HUES64 (cell line): ENCODE measurements around the gene CDRT4.

Source experiments
- H3K27ac ChIP-seq: 2 replicates; pipeline ENCODE4 v1.7.0; 2013; ENCODE audit warnings: low read depth, low read length, inconsistent platforms
- H3K27me3 ChIP-seq: 2 replicates; pipeline ENCODE4 v1.6.1; 2013; ENCODE audit warnings: mild to moderate bottlenecking, low read length; ENCODE audit not compliant: insufficient read depth
- H3K36me3 ChIP-seq: 2 replicates; pipeline ENCODE4 v1.6.1; 2013; ENCODE audit warnings: mild to moderate bottlenecking, low read length; ENCODE audit not compliant: insufficient read depth
- H3K4me1 ChIP-seq: 2 replicates; pipeline ENCODE4 v1.6.1; 2013; ENCODE audit warnings: mild to moderate bottlenecking, low read length, moderate library complexity; ENCODE audit not compliant: insufficient read depth
- H3K4me3 ChIP-seq: 2 replicates; pipeline ENCODE4 v1.5.1; 2013; ENCODE audit warnings: mild to moderate bottlenecking, low read length, moderate library complexity
- H3K9ac ChIP-seq: 2 replicates; pipeline ENCODE4 v1.6.1; 2013; ENCODE audit warnings: mild to moderate bottlenecking, low read depth, low read length
- H3K9me3 ChIP-seq: 2 replicates; pipeline ENCODE4 v1.6.1; 2013; ENCODE audit warnings: low read depth, low read length; ENCODE audit not compliant: insufficient read depth
- WGBS: fragments of 150-250, 120-280 bp; methylation state at CpG from one replicate; pipeline ENCODE4 v1.1.7; 2013; ENCODE audit warnings: missing lambda C conversion rate; 5-methylcytosine and 5-hydroxymethylcytosine counted together

CDRT4 gene

GRCh38 chr17:15475631-15476354, 8.4 kb upstream of the CDRT4 start:
- no peak overlapping the region for H3K9ac ChIP-seq
- WGBS, result 97% methylated on average over 7 of the region's 8 CpGs

DNA sequence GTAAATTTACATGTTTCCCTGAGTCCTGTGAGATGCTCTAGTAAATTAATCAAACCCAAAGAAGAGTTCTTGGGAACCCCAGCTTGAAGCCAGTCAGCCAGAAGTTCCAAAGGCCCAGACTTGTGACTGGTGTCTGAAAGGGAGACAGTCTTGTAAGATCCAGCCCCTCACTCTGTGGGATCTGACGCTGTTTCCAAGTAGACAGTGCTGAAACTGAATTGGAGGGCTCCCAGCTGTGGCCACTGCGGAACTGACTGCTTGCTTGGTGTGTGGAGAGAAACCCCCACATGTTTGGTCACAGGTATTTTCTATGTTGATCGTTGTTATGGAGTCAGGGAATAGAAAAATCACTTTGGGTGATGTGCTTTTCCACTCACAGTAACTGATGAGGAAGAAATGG, 5.5 kb upstream of the CDRT4 start:
- WGBS, result 93% methylated on average over 3 of the region's 3 CpGs
- Histone ChIP-seq H3K36me3 (0 out of 2 replicates have a peak, but pooled peaks cover 5% of the 10 kb centered on the region), H3K4me3 (no peak overlapping the region), H3K9me3 (no peaks in the 10 kb centered on the region), H3K4me1 (peaks cover 6% of the 10 kb centered on the region), H3K9ac (no peak overlapping the region), H3K27me3 (no peaks in the 10 kb centered on the region), H3K27ac (no peak overlapping the region)

More at GRCh38 chr17:15475631-15476354, 8.4 kb upstream of the CDRT4 start:
- no peaks in the 10 kb centered on the region for H3K27me3 ChIP-seq
- 0 out of 2 replicates have a peak, but pooled peaks cover 5% of the 10 kb centered on the region for H3K36me3 ChIP-seq
- no peak overlapping the region for H3K4me3 ChIP-seq
- no peak overlapping the region for H3K27ac ChIP-seq
- peaks cover 6% of the 10 kb centered on the region for H3K4me1 ChIP-seq
- no peaks in the 10 kb centered on the region for H3K9me3 ChIP-seq

DNA sequence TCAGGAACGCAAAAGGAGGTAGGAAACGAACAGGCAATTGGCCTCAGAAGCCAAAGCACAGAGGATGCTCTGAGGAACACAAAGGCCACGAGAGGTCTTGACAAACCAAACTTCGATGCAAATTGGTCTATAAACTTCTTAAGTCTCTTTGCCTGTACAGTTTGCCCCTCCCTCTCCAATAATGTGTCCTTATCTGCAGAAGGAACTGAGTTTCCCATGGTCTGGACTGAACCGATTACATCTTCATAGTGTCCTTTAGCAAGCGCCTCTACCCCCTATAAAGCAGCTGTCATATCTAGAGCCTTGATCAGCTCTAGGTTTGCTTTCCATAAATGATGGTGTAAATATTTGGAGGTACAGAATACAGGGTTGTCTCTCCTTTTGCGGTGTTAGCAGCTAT, 3.1 kb upstream of the CDRT4 start:
- Histone ChIP-seq H3K9me3 (no peaks in the 10 kb centered on the region), H3K4me3 (no peak overlapping the region), H3K27ac (no peak overlapping the region), H3K9ac (no peak overlapping the region), H3K36me3 (0 out of 2 replicates have a peak, but pooled peaks cover 3% of the 10 kb centered on the region), H3K27me3 (no peaks in the 10 kb centered on the region), H3K4me1 (peaks cover 6% of the 10 kb centered on the region)
- 72% methylated on average over 6 of the region's 7 CpGs for WGBS

DNA sequence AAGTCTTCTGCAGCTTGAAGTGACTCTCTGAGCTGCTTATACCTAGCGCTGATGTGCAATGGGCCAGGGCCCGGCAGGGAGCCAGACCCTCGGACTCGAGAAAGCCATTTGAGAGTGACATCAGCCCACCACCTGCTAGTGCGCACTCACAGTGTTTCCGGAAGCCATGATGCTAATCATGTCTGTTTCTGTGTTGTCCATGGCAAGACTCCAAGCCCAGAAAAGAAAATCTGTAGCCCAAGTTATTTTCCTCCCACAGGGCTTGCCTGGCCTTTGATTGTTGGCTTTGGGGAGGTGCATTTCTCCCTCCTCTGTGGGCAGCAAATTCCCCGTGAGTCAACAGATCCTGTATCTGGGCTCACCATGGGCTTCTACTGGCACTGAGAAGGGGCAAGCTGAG, 1.8 kb upstream of the CDRT4 start:
- H3K4me3 ChIP-seq, result no peak overlapping the region
- no peak overlapping the region for H3K27ac ChIP-seq
- peaks cover 6% of the 10 kb centered on the region for H3K4me1 ChIP-seq
- 93% methylated on average over 7 of the region's 7 CpGs for WGBS
- no peaks in the 10 kb centered on the region for H3K27me3 ChIP-seq
- H3K36me3 ChIP-seq, result no peaks in the 10 kb centered on the region
- no peak overlapping the region for H3K9ac ChIP-seq
- H3K9me3 ChIP-seq, result no peaks in the 10 kb centered on the region

DNA sequence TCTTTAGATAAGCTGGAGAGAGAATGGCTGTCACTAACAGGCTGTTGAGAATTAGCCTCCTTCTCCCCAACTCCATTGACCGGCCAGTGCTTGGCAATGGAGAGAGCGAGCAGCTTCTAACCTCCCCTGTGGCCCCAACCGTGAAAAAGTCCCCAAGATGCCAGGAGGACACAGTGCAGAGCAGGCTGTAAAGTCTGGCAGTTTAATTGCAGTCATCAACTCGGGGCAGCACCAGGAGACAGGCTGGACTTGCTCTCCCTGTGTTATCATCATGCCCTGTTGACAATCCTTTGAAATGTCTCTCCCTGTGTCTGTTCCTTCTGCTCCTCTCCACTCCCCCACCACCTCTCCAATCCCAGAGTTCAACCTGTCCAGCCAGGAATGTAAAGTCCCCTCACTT, 705 bp upstream of the CDRT4 start:
- Histone ChIP-seq H3K4me3 (no peak overlapping the region), H3K36me3 (no peaks in the 10 kb centered on the region), H3K9ac (no peak overlapping the region), H3K27ac (no peak overlapping the region), H3K27me3 (no peaks in the 10 kb centered on the region), H3K4me1 (peaks cover 6% of the 10 kb centered on the region), H3K9me3 (no peaks in the 10 kb centered on the region)
- WGBS, result 66% methylated on average over 4 of the region's 4 CpGs

DNA sequence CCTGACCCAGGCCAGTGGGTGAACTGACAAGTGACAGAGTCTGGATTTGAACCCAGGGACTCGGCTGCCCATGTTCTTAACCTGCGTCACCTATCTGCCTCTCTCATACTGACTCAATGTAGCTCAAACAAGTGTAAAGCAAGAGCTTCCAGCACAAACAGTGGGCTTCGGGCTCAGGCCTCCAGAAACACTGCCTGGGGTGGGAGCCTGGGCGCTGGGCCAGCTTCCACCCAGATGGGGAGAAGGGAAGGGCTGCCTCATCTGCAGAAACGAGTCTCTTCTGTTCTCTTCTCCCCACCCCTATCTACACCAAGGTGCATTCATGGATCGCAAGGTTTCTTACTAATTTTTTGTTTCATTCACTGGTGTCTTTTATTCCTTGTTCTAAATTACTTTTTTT, 1.3 kb downstream of the CDRT4 start:
- 91% methylated on average over 4 of the region's 6 CpGs for WGBS
- Histone ChIP-seq H3K4me3 (no peak overlapping the region), H3K4me1 (no peaks in the 10 kb centered on the region), H3K9me3 (no peaks in the 10 kb centered on the region; the same call in 1 of the 2 replicates), H3K36me3 (no peaks in the 10 kb centered on the region), H3K27me3 (no peaks in the 10 kb centered on the region), H3K27ac (no peak overlapping the region), H3K9ac (no peak overlapping the region)

DNA sequence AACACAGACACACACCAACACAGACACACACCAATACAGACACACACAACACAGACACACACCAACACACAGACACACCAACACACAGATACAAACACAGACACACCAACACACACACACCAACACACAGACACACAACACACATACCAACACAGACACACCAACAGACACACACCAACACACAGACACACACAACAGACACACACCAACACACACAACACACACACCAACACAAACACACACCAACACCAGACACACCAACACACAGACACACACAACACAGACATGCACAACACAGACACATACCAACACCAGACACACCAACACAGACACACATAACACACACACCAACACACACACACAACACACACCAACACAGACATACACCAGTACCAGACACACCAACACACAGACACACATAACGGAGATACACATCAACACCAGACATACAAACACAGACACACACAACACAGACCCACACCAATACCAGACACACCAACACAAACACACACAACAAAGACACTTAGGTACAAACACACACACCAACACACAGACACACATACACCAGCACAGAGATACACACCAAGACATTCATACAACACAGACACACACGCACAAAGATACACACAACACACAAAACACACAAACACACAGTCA, 2.2 kb downstream of the CDRT4 start:
- Histone ChIP-seq H3K4me1 (no peaks in the 10 kb centered on the region), H3K27ac (no peak overlapping the region), H3K27me3 (no peaks in the 10 kb centered on the region), H3K4me3 (no peak overlapping the region), H3K36me3 (no peaks in the 10 kb centered on the region), H3K9me3 (no peaks in the 10 kb centered on the region; the same call in 1 of the 2 replicates), H3K9ac (no peak overlapping the region)
- 89% methylated on average over 2 of the region's 2 CpGs for WGBS

- 89% methylated on average over 11 of the region's 11 CpGs for WGBS
- Histone ChIP-seq H3K27ac (no peak overlapping the region), H3K4me1 (no peaks in the 10 kb centered on the region), H3K9ac (no peak overlapping the region), H3K27me3 (no peaks in the 10 kb centered on the region), H3K9me3 (no peaks in the 10 kb centered on the region; the same call in 1 of the 2 replicates), H3K4me3 (no peak overlapping the region), H3K36me3 (no peaks in the 10 kb centered on the region)
Observed at GRCh38 chr17:15464231-15464985, 3.0 kb downstream of the CDRT4 start.

GRCh38 chr17:15462976-15463772, 4.2 kb downstream of the CDRT4 start:
- Histone ChIP-seq H3K9ac (no peak overlapping the region), H3K4me3 (no peak overlapping the region), H3K27me3 (no peaks in the 10 kb centered on the region), H3K27ac (no peak overlapping the region), H3K4me1 (no peaks in the 10 kb centered on the region), H3K9me3 (no peaks in the 10 kb centered on the region; the same call in 1 of the 2 replicates), H3K36me3 (no peaks in the 10 kb centered on the region)
- whole genome bisulfite sequencing, result 86% methylated on average over 11 of the region's 11 CpGs

DNA sequence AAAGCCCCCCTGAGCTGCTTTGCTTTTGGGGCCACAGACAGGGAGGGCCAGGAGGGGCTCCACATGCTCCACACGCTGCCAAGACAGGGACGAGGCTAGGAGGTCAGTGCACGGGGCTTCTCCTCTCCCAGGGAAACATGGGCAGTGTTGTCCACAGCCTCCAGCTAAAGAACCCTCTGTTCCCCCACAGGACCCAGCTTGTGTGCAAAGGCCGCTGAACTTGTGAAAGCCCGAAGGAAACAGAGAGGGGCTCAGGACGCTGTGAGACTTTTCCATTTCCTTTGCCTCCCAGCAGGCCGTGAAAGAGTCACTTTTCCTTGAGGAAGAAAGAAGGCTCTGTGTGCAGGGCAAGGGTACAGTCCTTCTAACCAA, 9.7 kb downstream of the CDRT4 start:
- WGBS, result 90% methylated on average over 7 of the region's 7 CpGs
- Histone ChIP-seq H3K9ac (no peak overlapping the region), H3K9me3 (no peaks in the 10 kb centered on the region; the same call in 1 of the 2 replicates), H3K27ac (no peak overlapping the region), H3K4me1 (peaks cover 3% of the 10 kb centered on the region; the same call in 1 of the 2 replicates), H3K36me3 (peaks cover 11% of the 10 kb centered on the region; the same call in 1 of the 2 replicates), H3K4me3 (no peak overlapping the region), H3K27me3 (no peaks in the 10 kb centered on the region)
